Medulla oblongata (tissue), 1 donor: ENCODE data around the gene MGA.
A peak's percentile ranks its signal among the peaks of the same experiment; 100 is the strongest.

Source experiments
- DNase-seq: peaks from one replicate; pipeline ENCODE4 v3.0.0-alpha.2; 2015; ENCODE audit errors: extremely low spot score

Gene MGA

DNA sequence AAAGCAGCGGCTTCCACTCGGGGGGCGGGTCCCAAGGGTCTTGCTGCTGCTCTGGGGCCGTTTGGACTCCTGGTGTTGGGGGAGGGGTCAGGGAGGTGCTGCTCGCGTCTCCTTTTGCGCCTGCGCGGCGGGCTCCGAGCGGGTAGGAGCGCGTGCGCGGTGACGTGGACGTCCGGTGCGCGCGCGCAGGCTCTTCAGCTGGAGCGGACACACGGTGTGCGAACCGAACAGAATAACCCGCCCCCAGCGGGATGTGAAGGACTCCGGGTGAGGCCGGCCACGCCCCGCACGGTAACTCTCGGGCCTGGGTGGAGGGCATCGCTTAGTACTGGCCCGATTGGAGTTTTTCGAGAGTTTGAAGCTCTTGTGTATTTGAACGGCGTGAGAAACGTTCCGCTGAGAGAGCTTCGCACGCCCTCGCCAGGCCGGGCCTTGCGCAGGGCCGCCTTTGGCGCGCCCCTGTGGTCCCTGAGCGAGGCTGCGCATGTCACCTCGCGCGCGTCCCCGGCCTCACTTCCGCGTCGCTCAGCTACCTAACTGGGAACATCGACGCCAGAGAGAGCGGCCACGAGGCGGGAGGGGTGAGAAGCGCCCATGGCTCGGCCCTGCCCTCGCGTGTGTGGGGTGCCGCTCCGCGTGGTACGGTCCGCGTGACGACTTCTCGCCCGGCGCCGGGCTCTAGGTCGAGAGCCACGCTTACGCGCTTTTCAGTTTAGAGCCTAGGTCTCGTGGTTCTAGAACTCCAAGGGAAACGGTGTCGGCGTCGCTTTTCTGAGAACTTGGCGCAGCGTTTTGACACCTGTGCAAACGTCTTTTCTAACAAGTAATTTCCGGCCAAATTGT lies at the start of gene MGA:
TSS of gene MGA (plus strand) at position 171 of the 843 bp plus-strand sequence.
- peak; percentile 93 for DNase-seq

DNA sequence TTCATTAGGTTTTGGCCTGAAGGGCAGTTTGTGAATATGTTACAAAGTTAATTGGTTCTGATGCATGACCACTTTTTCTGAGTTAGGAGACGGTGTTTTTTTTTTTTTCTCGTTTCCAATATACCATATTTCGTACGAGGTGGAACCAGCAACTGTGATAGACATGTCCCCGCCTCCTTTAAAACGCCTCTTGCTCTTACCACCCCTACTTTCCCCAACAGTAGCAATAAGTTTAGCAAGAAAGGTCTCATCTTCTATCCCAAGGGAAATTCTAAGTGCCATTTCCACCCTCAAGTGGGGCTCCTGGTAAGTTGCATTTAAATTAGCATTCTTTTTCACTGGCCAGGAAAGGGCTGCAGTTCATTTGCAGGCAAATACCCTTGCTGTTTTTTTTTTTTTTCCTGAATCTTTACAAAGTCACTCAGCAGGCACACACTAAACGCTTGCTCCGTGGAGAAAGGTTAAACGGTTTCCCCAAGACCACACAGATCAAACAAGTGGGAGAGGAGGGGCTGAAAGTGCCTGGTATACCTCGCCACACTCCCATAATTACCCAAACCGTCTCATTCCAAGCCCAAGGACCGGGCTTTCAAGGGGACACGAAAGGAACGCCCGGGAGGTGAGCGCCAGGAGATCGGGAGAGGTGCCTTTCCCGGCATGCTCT lies 39.5 kb upstream of the MGA start:
- peak; percentile 19 for DNase-seq

DNA sequence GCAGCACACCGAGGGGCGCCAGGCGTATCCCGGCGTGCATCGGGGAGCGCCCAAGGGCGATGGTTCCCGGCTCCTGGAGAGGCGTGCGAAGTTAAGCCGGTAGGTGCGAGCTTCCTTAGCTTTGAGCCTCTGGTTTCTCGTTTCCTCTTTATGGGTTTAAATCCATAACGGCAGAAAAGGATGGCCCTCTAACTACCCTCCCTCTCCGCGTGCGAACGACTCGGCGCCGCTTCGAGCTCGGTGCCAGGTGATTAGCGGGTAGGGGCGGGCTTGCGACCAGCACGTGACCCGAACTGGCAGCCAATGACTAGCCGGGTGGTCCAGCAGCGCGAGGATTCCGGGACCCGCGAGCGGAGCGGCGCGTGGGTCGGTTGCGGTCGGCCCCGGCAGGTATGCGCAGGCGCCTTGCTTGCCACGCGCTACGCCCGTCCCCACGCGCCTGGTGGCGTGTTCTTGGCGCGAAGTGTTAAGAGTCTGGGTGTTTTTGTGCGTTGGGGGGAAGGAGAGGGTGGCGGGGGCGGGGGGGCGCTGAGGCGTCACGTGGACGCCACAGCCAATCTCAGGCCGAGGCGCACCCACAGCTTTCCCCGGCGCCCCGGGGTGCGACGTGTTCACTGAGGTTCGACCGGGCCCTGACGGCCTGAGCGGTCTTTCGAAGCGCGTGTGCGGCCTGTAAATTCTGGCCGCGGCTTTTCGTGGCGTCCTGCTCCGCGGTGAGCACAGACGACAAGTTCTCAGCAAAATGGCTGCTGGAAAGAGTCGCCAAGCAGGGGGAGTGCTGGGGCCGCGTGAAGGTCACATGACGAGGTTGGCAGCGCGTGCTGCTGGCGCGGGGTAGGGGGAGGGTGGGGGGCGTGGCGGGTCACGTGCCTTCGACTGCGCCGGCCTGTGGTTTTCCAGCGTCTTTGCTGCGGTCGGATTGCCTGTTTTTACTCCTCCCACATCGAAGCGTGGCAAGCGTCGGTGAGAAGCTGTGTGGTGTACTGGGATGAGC lies 38.7 kb upstream of the MGA start:
- peak; percentile 85 for DNase-seq

- no peak for DNase-seq
These were observed 37.3 kb upstream of the MGA start for GRCh38 chr15:41622901-41623300.

- no peak for DNase-seq
These were observed 33.0 kb upstream of the MGA start for GRCh38 chr15:41627203-41627602.

DNA sequence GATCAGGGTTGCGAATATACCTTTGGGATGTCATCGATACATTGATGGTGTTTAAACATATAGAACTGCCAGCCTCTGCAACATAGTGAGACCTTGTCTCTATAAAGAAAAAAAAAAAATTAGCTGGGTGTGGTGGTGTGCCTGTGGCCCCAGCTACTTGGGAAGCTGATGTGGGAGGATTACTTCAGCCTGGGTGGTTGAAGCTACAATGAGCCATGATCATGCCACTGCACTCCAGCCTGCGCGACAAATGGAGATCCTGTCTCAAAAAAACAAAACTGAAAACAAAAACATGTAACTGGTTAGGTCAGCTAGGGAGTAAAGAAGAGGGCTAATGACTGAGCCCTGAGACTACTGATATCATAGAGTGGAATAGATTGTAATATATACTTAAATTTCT lies 30.7 kb upstream of the MGA start:
- DNase-seq = no peak

DNA sequence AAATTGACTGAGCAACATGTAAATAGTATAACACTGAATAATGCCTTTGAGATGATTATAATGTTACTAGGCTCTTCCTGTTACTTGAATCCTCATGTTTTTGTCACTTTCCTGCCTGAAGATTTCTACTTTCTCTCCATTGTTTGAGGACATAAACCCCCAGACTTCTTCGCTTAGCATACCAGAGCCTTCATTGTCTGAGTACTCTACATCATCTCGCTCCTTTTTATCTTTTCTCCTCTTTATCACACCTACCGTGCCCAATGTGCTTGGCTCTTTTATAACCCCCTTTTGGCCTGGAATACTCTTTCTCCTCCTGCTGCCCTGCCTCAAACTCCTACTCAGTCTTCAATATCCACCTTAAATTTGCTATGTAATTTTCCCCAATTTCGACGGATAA lies 30.3 kb upstream of the MGA start:
- no peak for DNase-seq

DNA sequence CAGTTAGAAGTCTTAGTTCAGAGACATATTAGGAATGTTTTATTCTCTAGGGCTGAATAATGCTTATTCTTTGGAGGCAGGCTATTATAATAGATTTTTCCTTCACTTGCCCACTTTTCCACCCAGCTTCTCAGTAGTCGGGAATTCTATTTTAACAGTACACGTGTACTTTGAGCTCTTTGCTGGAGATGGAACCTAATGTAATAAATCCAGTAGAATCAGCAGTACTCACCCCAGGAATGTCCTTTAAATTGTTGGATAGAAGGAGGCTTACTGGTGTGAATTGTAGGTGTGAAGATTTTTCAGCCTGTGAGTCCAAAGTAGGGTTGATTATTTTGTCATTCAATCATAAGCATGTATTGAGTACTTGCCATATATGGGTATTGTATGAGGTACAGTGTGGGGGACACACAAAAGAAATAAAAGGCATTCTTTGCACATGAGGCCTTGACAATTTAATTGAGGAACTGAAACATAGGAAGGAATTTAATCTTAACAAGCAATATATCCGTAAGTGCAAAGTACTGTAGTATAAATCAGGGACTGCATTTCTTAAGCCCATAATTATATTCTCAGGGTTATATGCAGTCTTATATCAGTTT lies 29.5 kb upstream of the MGA start:
- no peak for DNase-seq

- no peak for DNase-seq
These were observed 28.2 kb upstream of the MGA start for GRCh38 chr15:41631880-41632470.

GRCh38 chr15:41633609-41634008 lies 26.6 kb upstream of the MGA start:
- no peak for DNase-seq

DNA sequence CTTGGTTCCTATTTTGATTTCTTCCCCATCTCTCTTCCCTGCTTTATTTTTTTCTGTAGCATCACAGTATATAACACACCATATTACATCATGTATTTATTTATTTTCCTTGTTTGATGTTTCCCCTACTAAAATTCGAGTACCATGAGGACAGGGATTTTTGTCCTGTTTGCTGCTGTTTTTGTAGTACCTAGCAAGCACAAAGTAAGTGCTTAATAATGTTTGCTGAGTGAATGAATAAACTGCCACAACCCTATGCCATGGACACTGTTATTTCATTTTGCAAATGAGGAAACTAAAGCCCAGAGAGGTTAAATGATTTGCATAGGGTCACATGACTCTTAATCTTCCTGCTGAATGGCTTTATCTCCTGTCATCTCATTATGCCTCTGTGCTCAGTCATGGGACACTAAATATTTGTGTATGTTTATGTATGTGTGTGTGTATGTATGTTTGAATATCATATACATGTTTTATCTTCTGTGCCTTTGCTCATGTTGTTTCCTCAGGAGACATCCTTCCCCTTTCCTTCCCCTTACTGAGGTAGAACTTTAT lies 26.1 kb upstream of the MGA start:
- no peak for DNase-seq

DNA sequence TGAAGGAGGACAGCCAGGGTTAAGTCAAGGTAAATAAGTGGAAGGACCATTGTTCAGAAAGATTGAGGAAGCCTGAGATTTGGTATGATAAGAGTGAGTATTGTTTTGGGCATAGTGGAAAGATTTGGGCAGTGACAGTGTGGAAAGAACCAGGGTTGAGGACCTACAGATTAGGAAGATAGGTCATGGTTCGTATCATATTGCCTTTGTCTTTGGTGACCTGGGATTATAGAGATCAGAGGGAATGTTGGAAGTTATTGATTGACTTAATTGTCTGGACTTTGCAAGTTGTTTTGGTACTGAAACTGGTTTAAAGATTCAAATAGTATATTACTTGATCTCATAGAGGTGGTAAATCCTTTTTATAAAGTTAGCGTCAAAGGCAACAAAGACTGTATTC lies 23.1 kb upstream of the MGA start:
- DNase-seq = no peak

DNA sequence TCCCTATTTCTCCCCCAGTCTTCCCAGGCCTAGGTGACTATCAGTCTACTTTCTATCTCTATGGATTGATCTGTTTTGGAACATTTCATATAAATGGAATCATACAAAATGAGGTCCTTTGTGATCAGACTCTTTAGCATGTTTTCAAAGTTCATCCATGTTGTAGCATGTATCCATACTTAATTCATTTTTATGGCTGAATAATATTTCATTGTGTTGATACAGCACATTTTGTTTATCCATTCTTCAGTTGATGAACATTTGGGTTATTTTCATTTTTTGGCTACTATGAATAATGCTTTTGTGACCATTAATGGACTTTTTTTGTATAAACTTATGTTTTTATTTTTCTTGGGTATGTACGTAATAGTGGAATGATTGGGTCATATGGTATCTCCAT lies 19.2 kb upstream of the MGA start:
- no peak for DNase-seq

GRCh38 chr15:41647262-41647661 lies 12.9 kb upstream of the MGA start:
- no peak for DNase-seq

DNA sequence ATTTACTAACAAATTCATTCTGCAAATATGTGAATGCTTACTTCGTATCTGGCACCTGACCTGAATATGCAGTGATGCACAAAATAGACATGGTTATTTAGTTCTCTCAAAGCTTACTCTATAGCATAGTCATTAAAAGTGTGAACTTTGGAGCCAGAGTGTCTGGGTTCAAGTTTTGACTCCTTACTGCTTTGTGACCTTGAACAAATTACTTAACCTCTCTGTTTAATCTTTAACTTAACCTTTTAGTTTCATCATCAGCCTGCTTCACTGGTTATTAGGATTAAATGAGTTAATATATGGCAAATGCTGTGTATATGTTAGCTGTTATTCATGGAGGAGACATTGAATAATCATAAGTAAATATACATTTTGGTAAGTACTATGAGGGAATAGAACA lies 12.1 kb upstream of the MGA start:
- no peak for DNase-seq

GRCh38 chr15:41648770-41649169 lies 11.4 kb upstream of the MGA start:
- DNase-seq = no peak

- no peak for DNase-seq
These were observed 9.4 kb upstream of the MGA start for GRCh38 chr15:41650806-41651205.

GRCh38 chr15:41651373-41651772 lies 8.8 kb upstream of the MGA start:
- DNase-seq = no peak

DNA sequence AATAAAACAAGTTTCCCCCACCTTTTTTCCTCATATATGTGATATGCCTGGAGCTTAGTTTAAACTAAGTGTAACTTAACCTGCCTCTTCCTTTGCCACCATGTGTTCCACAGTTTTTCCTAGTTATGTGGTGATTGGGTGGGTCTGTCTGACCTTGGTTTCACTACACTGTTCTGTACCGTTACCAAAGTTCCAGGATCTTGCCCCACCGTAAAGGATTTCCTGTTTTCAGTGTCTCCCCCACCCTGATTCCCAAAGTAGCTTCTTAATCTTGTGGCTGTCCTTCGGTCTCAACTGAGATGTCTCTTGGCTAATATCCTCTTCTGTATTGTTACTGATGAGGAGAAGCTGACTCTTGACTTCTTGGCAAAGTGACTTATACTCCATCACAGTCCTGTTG lies 6.4 kb upstream of the MGA start:
- no peak for DNase-seq

GRCh38 chr15:41655716-41656115 lies 4.5 kb upstream of the MGA start:
- DNase-seq = no peak

DNA sequence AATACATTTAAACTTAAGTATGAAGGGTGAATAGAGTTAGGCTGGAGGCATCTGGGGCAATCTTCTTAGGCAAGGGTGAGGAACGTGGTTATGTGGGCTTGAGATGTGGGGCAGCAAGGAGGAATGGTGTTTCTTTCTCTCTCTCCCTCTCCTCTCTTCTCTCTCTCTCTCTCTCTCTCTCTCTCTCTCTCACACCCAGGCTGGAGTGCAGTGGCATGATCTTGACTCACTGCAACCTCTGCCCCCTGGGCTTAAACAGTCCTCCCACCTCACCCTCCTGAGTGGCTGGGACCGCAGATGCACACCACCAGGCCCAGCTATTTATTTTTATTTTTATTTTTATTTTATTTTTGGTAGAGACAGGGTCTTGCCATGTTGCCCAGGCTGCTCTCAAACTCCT lies 4.0 kb upstream of the MGA start:
- DNase-seq = no peak
